Stimulated activated naive CD4-positive, alpha-beta T cell (primary cell): ENCODE data around the gene SCFD2.
"Not testable (repeated sequence)": the region's sequence is repeated elsewhere in the genome, so short reads cannot be mapped to it uniquely, and the experiment has no call there.

ENCODE experiments used
- DNase-seq, 6 experiments: peaks; one replicate each; lab custom pipeline; 2025; lab: John Stamatoyannopoulos, UW

The SCFD2 gene

GRCh38 chr4:53101191-53101581 lies 264.7 kb downstream of the SCFD2 start:
- DNase-seq: no peak

- DNase-seq: no peak
Observed at GRCh38 chr4:53100501-53101190, 265.2 kb downstream of the SCFD2 start.

- no peak for DNase-seq
Observed at GRCh38 chr4:53098681-53099121, 267.2 kb downstream of the SCFD2 start.

- no peak for DNase-seq
Observed at GRCh38 chr4:53094040-53094439, 271.8 kb downstream of the SCFD2 start.

GRCh38 chr4:53089936-53090729 lies 275.7 kb downstream of the SCFD2 start:
- no peak for DNase-seq

- DNase-seq: no peak
Observed at GRCh38 chr4:53088152-53088551, 277.7 kb downstream of the SCFD2 start.

- DNase-seq: no peak
Observed at GRCh38 chr4:53076374-53076958, 289.4 kb downstream of the SCFD2 start.

- no peak for DNase-seq
Observed at GRCh38 chr4:53075162-53075785, 290.6 kb downstream of the SCFD2 start.

GRCh38 chr4:53068755-53069330 lies 297.0 kb downstream of the SCFD2 start:
- DNase-seq: no peak

GRCh38 chr4:53067125-53067802 lies 298.6 kb downstream of the SCFD2 start:
- no peak for DNase-seq

GRCh38 chr4:53066155-53066554 lies 299.7 kb downstream of the SCFD2 start:
- DNase-seq: no peak

- no peak for DNase-seq
Observed at GRCh38 chr4:53064609-53065008, 301.3 kb downstream of the SCFD2 start.

- DNase-seq: no peak
Observed at GRCh38 chr4:53061091-53061850, 304.6 kb downstream of the SCFD2 start.

- DNase-seq: no peak
Observed at GRCh38 chr4:53060278-53060677, 305.6 kb downstream of the SCFD2 start.

- DNase-seq: no peak
Observed at GRCh38 chr4:53059871-53060270, 306.0 kb downstream of the SCFD2 start.

GRCh38 chr4:53059256-53059655 lies 306.6 kb downstream of the SCFD2 start:
- DNase-seq: no peak

- no peak for DNase-seq
Observed at GRCh38 chr4:53057679-53058078, 308.2 kb downstream of the SCFD2 start.

GRCh38 chr4:53057108-53057507 lies 308.8 kb downstream of the SCFD2 start:
- DNase-seq: not testable (repeated sequence)

- no peak for DNase-seq
Observed at GRCh38 chr4:53055716-53056403, 310.0 kb downstream of the SCFD2 start.

GRCh38 chr4:53055274-53055673 lies 310.6 kb downstream of the SCFD2 start:
- DNase-seq: no peak
